Fibroblast of villous mesenchyme (primary cell): ENCODE measurements around the gene ZNF226. TPM values are rescaled to one million over a fixed set of nuclear protein-coding genes. Genes with fewer than 3 reads are reported as not detected.
"Not testable (repeated sequence)": the region's sequence is repeated elsewhere in the genome, so short reads cannot be mapped to it uniquely, and the experiment has no call there.

Source experiments
- DNase-seq: peaks from one replicate; pipeline ENCODE4 v3.0.0-alpha.2; 2010; ENCODE audit warnings: low read depth
- H3K4me3 ChIP-seq: 2 replicates; pipeline ENCODE4 v1.5.1; 2011; ENCODE audit warnings: low read depth, mild to moderate bottlenecking, low read length
- total RNA-seq: library from RNA; depleted of rRNA; stranded (reverse); fragments of >200 nt; gene quantifications from 2 replicates; pipeline ENCODE4 v1.2.3, GENCODE V29; 2012
- TF ChIP-seq, protein P1 (sequence below): IDR thresholded peaks from 2 replicates; pipeline ENCODE4 v1.5.1; 2012; ENCODE audit warnings: low read depth, mild to moderate bottlenecking, low read length; ENCODE audit not compliant: insufficient read depth

Gene ZNF226
- 15.5 and 21.2 TPM in 2 replicates for total RNA-seq

DNA sequence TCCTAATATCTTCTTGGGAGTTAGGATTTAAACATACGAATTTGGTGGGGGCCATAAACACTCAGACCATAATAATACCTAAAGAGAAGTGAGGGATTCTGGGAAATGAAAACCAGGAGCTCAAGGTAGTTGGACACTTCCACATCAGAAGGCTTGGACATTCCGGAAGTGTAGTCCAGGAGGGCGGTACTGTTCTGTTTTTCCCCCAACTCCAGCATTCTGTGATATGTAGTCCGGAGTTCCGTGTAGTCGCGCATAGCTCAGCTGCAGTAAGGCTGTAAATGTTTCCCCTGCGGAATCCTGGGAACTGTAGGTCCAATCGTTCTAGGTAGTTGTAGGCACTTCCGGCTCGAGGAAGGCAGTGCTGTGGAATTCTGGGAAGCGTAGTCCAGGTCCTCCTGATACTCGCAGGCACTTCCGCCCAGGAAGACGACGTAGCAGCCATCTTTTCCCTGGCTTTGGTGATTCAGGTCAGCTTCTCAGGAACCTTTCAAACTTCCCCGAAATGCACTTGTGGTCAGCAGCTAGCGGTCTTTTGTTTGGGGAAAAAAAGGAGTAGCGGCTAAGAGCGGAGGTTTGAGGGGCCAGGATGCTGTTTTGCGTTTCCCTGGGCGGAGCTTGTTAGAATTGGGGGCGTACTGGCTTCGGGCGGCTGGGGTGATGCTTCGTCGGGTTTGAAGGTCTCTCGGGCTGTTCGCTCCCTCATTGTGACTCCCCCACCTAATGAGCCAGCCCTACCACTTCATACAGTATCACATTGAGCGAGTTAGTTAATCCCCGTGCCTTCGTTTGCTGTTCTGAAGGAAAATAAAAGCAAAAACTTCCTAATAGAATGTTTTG, at the start of gene ZNF226:
TSS of gene ZNF226 (plus strand) at position 428 of the 840 bp plus-strand sequence. CDS start 4,981 bp downstream, outside the sequence.
- H3K4me3 ChIP-seq, result peak within 1 kb of the TSS; percentile 96
- peak; percentile 98 for DNase-seq
- TF ChIP-seq, protein P1, sequence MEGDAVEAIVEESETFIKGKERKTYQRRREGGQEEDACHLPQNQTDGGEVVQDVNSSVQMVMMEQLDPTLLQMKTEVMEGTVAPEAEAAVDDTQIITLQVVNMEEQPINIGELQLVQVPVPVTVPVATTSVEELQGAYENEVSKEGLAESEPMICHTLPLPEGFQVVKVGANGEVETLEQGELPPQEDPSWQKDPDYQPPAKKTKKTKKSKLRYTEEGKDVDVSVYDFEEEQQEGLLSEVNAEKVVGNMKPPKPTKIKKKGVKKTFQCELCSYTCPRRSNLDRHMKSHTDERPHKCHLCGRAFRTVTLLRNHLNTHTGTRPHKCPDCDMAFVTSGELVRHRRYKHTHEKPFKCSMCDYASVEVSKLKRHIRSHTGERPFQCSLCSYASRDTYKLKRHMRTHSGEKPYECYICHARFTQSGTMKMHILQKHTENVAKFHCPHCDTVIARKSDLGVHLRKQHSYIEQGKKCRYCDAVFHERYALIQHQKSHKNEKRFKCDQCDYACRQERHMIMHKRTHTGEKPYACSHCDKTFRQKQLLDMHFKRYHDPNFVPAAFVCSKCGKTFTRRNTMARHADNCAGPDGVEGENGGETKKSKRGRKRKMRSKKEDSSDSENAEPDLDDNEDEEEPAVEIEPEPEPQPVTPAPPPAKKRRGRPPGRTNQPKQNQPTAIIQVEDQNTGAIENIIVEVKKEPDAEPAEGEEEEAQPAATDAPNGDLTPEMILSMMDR, result no peak

DNA sequence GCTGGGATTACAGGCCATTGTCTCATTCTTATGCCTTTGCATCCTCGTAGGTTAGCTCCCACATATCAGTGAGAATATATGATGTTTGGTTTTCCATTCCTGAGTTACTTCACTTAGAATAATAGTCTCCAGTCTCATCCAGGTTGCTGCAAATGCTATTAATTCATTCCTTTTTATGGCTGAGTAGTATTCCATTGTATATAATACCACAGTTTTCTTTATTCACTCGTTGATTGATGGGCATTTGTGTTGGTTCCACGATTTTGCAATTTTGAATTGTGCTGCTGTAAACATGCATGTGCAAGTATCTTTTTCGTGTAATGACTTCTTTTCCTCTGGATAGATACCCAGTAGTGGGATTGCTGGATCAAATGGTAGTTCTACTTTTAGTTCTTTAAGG, 43.7 kb upstream of the ZNF226 start:
- not testable (repeated sequence) for DNase-seq, H3K4me3 ChIP-seq

DNA sequence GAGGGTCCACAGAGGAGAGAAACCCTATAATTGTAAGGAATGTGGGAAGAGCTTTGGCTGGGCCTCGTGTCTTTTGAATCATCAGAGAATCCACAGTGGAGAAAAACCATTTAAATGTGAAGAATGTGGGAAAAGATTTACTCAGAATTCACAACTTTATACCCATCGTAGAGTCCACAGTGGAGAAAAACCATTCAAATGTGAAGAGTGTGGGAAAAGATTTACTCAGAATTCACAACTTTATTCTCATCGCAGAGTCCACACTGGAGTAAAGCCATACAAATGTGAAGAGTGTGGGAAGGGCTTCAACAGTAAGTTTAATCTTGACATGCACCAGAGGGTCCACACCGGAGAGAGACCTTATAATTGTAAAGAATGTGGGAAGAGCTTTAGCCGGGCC, 32.9 kb upstream of the ZNF226 start:
- TF ChIP-seq, protein P1, result no peak
- DNase-seq, result no peak

DNA sequence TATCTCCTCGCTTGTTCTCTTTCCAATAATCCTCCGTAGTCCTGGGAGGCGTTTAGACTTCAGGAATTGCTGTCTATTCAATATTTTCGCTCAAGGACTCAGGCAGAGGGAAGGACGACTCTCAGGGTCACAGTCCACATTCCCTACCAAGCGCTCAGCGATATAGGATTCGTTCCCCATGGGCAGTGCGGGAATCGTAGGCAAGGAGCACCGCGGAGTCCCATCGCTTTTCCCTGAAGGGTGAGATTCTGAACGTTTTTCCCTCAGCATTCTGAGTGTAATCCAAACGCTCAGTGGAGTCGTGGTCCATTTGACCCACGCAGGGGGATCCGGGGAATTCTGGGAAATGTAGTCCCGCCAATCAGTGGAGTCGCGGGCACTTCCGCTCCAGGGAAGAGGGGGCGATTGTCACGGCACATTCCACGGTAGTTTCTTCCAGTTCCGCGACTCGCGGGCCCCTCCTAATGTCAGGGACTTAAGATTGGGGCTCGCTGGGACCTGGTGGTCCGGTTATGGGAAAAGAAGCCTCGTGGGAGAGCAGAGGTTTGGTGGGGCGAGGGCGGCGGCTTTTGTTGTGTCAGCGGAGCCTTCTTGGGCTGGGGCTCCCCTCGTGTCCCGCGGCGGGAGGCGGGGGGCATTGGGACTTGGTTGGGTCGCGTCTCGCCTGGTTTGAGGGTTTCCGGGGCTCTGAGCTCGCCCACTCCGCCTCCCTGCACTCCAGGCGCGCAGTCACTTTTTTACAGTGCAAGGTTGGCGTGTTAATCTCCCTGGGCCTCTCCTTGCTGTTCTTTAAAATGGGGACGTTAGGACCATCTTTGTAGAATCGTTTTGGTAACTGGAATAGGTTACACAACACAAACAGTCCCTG, 23.5 kb upstream of the ZNF226 start, which contains the start of gene ZNF234:
TSS of gene ZNF234 (plus strand) at position 364 of the 868 bp plus-strand sequence. CDS start 3,079 bp downstream, outside the sequence.
- TF ChIP-seq, protein P1, result no peak

More for the DNA sequence above, 32.9 kb upstream of the ZNF226 start:
- no peak overlapping the region for H3K4me3 ChIP-seq

DNA sequence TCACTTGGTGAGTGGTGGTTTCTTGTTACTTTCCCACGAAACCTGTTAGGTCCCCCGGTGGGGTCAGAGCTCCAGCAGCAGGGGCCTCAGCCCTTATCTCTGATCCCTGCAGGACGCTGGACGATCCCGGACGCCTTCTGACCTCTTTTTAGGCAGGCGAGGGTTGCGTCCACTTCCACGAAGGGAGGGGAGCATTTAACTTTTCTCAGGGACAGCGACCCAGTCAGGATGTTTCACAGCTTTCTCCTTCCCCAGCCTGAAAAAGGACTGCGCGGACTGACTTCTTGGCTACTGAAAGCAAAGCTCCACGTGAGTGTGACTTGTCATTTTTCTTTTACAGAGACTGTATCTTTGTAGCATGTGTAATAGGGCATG, 22.9 kb upstream of the ZNF226 start:
- DNase-seq, result peak; percentile 39
- H3K4me3 ChIP-seq, result peak overlapping the region; percentile 95
- TF ChIP-seq, protein P1, result no peak

More for the DNA sequence above, 23.5 kb upstream of the ZNF226 start, which contains the start of gene ZNF234:
- peak within 1 kb of the TSS; percentile 95 for H3K4me3 ChIP-seq
- peak; percentile 81 for DNase-seq

DNA sequence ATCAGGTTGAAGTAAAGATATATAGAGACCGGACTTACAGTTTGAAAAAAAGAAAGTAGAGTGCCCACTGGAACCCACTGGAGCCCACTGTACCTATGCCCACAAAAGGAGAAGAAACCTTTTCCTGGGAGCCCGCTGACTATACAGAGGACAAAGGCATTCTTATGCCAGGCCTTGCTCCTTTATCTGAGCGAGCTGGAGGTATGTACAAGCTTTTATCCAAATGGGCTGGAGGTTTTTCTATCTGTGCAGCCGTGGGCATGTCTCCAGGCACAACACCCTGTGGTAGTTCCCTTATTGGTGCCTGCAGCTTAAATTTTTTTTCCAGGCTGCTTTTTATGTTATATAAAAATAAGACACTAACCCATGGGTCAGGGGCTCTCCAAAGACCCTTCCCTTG, 15.1 kb upstream of the ZNF226 start:
- TF ChIP-seq, protein P1, result no peak
- no peak overlapping the region for H3K4me3 ChIP-seq
- DNase-seq, result no peak

DNA sequence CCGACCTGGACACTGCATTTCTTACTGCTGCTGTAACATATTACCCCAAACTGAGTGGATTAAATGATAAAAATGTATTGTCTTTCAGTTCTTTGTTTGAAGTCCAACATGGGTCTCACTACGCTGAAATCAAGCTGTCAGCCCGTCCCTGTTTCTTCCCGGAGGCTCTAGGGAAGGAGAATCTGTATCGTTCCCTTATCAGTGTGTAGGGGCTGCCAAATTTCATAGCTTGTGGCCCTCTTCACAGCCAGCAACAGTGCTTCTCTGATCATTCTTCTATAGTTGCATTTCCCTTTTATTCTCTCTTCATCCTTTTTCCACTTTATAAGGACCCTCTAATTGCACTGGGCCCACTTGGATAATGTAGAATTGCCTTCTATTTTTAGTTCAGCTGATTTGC, 13.4 kb upstream of the ZNF226 start:
- TF ChIP-seq, protein P1, result no peak
- no peak for DNase-seq
- H3K4me3 ChIP-seq, result no peak overlapping the region
